ENCODE results near the gene PTPRD.

DNA sequence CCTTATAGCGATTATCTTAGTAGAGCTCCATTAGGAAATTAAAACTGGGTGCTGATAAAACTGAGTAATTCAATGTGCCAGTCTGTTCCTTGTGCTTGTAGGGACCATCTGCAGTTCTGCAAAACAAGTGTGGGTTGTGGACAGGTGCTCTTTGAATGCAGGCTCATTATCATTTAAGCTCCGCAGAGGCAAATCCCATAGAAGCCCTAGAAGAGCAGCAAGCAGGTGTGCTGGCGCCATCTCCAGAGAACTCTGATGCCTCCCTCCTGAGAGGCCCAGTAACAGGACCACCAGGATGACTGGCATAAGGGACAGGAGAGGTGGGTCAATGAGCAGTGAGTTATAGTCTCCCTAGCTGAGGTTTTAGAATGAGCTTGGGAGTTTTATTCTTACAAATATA, 1470.8 kb downstream of the PTPRD start:
- no peak for TF ChIP-seq POLR2A (IDR thresholded peaks at IDR 0.05; ENCODE audit: low read depth, low read length)
- no peak for TF ChIP-seq FOS (IDR thresholded peaks at IDR 0.05; ENCODE audit: low read depth, low read length)
- no peak for TF ChIP-seq CTCF (conservative IDR thresholded peaks at IDR 0.05; ENCODE audit: low read depth, low read length)
- TF ChIP-seq RAD21 (IDR thresholded peaks at IDR 0.05; ENCODE audit: low read length): no peak
- TF ChIP-seq NFE2L2 (IDR thresholded peaks at IDR 0.05; ENCODE audit: low read depth, low read length): no peak
